ENCODE data around the gene SCFD2.

The SCFD2 gene

DNA sequence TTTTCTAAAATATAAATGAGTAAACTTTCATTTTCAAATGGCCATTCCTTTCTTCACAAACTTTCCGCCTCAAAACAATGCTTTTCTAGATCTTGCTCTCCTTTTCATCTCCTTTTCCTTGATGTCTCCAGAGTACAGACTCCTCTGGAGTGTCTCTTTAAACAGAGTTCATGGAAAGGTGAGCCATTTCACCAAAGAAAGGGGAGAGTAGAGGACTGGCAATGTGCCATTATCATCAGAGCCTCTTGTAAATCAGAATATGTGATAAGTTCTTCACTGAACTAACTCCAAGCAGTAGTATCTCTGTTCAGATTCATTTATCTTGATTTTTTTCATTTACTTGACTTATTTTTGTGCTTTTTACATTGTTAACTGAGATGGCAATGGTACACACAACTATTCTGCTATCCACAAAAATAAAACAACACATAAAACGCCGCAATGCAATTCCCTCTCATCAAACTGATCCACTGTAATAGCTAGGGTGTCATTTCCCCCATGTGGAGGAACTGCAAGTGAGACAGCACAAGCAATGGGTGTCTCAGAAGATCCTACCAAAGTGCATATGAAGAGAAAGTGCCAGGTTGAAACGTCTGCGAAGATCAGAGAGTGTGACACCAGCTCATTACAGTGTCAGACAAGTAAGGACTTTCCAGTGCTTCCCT lies 378.3 kb downstream of the SCFD2 start:
- no peak for DNase-seq (ENCODE audit: low spot score)

DNA sequence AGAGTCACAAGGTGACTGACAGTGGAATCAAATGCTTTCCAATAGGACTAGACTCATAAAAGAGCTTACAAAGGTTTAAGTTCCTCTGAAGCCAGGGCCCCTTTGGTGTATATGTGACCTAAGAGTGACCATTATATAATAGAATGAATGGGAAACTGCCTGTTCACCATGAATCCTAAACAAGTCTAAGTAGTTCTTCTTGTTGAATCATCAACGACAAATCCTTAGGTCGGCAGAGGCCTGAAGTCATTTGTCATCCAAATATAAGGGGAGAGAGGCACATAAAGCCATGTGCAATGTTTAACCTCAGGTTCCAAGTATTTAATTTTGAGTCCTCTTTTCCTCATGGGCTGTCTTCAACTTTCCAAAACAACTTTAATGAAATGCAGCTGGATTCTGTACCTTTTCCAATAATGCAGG lies 381.4 kb downstream of the SCFD2 start:
- DNase-seq (ENCODE audit: low spot score): no peak

DNA sequence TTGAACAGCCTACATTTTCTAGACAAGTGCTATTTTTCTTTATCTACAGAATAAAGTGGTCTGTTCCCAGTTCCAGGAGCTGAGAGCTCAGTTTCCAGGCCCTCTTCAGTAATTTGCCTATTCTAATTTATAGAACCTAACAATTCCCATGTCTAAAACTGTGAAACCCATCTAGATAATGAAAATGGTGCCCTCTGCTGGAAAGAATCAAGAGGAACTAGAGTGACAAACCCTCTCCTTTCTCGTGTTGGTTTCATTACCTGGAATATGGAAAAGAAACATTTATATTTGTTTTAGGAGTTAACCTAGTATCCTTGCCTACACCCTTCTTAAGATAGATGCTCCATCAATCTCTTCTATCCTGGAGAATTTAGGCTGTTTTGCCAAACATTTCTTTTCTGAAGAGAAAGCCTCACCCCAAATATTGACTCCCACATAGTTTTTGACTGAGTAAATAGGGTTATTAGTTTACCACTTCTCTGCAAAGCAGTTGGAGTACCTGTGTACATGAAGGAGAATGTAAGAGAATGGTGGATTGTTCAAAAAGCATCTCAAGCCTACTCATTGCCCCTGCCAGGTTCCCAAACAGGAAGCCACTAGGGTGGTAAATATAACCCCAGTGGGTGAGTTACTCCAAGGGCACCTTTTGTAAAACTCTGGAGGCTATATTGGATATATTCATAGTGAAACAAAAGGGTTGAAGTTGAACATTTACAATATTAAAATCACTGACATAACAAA lies 382.1 kb downstream of the SCFD2 start:
- DNase-seq (ENCODE audit: low spot score): peak; percentile 52

DNA sequence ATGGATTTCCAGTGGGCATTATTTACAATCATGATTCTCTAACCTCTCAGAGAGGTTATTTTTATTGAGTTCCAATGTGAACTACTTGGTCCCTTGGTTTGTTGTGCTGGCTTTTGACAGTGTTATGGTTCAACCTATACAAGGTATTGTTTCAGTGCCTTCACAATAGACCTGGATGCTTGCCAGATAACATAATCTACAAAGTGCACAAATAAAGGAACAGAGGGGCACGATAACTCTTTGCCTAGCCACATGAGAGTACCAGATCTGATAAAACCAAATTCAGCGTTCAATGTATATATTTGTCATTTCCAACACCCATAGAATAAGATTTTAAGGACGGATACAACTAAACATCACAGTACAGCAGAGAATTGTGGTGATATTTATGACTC lies 382.9 kb downstream of the SCFD2 start:
- no peak for DNase-seq (ENCODE audit: low spot score)

- DNase-seq (ENCODE audit: low spot score): no peak
These were observed 383.5 kb downstream of the SCFD2 start for GRCh38 chr4:52982255-52982945.

DNA sequence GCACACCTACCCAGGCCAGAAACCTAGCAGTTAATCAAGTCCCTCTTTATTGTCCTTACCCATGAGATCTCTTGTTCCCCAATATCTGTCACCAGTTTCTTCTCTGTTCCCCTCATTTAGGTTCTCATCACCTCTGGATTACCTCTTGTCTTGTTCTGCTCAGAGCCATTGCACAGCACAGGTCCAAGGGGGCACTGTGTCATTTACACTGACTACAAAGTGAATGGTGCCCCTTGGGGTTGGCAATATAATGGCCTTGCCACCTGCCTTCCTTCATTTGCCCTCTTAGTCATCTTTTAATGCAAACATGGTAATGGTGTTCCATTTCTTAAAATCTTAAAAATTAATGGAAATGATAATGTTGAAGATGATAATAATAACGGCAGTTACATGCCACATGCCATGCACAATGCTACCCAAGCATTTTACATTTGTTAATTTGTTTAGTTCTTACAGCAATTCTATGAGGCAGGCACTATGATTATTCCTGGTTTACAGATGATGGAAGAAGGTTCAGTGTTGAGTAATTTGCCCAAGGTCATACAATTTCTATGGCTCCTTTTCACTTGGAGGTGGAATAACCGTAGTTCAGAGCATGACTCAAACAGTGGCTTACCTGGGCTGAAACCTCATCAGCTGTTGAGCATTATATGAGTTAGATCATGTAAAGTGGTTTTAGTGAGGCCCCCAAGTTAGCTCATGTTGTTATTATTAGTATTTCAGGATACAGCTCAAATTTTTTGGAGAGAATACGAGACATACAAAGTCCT lies 385.9 kb downstream of the SCFD2 start:
- no peak for DNase-seq (ENCODE audit: low spot score)

DNA sequence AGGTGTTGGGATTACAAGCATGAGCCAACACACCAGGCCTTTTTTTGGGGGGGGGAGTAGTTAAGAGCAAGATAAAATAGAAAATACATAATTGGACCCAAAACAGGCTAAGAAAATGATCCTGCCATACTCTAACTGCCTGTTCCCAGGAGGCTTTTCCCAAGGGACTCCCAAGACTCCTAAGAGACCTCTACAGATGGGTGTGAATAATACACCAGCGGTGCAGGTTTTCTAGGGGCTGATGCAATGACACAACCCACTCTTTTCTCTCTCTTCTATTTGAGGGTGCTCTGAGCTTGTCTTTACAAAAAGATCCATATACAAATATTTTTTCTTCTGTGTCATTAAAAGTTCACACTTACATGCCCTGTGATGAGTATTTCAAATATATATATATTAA lies 386.8 kb downstream of the SCFD2 start:
- no peak for DNase-seq (ENCODE audit: low spot score)

DNA sequence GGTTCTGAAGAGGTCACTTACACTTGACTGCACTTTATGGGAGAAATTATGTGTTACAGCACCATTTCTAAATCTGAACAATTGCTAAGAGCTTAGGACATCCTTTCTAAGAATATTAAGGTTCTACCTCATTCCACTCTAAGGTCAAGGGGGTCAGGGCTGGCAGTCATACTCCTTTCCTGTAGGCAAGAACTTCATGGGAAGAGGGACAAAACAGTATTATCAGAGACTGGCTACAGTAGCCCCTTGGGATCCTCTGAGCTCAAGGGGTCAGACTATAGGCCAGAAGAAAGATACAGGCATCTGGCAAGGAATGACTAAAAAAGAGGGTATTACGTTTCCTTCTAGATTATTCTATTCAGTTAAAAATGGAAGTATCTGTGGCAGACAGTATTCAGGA lies 388.6 kb downstream of the SCFD2 start:
- no peak for DNase-seq (ENCODE audit: low spot score)

DNA sequence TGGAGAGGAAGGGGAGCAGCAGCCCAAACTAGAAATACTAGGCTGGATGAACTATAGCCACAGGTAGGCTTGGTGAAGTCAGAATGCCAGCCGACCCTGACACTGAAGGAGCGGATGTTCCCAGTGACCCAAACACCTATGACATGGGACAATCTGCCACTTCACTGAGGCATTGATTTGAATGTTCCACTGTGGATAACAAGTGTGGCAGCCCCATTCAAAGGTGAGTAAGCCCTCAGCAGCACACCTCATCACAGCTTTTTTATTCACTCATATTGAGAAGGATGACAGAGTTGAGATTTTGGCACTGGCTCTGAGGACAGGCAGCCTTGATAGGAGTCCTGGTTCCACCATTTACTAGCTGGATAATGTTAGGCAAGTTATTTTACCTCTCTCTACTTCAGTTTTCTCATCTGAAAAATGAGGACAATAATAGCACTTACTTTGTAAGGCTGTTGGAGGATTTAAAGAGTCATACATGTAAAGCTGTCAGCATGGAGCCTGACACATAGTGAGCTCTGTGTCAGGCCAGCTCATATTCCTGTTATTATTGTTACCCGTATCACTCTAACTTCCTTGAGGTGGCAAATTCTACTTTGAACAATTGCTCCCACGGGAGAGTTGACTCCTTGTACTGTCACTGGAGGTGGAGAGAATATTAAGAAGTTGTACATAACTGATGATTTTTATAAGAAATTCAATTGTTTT lies 389.2 kb downstream of the SCFD2 start:
- DNase-seq (ENCODE audit: low spot score): no peak

DNA sequence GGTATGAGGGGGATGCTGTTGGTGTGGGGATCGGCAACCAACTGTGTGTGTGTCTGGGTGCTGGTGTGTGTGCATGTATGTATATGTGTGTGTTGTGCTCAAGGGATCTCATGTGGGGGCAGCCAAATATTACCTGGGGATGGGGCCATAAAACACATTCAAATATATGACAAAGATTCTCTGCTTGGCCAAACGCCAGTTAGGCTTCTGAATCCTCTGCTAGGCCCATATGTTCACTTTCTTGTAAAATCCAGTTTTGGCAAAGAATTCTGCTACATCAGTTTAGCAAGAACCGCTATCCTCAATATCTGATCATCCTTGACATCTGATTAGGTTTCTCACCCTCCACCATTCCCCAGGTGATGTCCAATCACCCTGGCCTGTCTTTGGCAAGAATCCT lies 397.2 kb downstream of the SCFD2 start:
- DNase-seq (ENCODE audit: low spot score): no peak

DNA sequence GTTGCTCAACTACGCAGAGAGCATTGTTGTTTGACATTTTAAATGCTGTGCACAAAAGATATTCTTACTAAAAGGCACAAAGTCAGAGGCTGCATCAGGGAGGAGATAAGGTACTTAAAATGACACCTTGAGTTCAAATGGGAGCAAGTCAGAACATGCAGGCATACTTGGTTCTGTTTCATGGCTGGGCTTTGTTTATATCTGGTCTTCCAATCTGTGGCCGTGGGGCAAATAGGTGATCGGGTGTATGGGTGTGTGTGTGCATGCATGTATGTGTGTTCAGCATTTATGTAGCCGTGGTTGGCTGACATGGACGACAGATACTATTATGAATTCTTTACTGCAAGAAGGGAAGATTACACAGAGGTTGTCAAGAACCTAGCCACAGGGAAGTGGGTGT lies 397.6 kb downstream of the SCFD2 start:
- no peak for DNase-seq (ENCODE audit: low spot score)

DNA sequence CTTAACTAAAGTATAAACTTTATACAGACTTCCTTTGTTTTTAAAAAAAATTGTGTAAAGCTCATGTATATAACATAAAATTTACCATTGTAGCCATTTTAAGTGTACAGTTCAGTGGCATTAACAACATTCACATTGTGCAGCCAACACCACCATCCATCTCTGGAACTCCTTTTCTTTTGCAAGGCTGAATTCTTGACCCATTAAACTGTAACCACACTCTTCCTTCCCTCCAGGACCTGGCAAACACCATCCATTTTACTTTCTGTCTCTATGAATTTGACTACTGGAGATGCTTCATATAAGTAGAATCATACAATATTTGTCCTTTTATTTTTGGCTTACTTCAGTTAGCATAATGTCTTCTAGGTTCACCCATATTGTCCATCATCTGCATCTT lies 399.1 kb downstream of the SCFD2 start:
- no peak for DNase-seq (ENCODE audit: low spot score)

DNA sequence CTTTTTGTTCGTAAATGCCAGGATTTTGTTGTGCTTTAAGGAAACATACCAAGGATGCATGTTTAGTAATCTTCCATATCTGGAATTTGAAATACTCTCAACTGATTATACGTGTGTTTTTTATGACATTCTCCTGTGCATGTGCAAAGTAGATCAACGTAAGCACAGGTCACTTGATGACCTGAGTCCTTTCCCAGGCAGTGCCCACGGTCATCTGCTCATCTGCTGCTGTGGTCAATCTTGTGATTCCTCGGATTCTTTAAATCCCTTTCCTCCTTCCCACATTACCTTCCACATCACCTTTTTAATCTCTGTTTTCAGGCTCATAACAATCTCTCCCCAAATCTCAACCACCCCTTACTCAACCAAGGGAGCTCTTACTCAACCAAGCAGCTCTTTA lies 399.7 kb downstream of the SCFD2 start:
- DNase-seq (ENCODE audit: low spot score): no peak

- DNase-seq (ENCODE audit: low spot score): no peak
These were observed 401.2 kb downstream of the SCFD2 start for GRCh38 chr4:52964561-52965101.

DNA sequence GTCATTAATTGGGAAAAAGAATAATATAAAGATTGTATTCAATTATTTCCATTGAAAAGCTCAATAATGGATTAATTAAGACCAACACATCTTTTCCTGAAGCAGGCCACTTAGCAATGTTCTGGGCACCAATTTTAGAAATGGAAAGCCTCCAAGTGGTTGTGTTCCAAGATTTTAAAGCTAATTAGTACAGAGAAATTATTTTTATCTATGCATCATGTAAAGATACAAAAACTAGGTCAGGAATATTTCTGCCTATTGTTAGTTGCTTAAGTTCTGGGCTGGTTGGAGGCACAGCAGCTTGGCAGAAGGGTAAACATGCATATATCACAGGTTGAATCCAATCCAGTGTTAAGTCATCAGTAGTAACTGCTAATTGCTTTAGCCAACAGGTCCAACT lies 401.9 kb downstream of the SCFD2 start:
- no peak for DNase-seq (ENCODE audit: low spot score)

- DNase-seq (ENCODE audit: low spot score): no peak
These were observed 403.1 kb downstream of the SCFD2 start for GRCh38 chr4:52962721-52963120.

- DNase-seq (ENCODE audit: low spot score): no peak
These were observed 404.0 kb downstream of the SCFD2 start for GRCh38 chr4:52961666-52962412.

DNA sequence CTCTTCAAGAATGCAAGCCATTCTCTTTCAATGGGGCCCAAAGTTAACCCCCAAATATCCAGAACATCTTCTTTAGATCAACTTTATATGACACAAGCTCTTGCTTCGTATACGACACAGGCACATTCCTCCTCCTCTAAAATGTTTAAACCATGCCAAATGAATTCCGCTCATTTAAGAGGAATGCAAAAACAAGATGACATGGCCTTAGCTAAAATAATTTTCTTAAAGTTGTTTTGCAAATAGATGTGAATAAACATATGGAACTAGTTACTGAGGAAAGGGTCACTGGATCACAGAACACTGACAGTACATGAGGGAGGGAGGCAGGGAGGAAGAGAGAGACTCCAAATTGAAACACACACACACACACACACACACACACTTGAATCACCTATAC lies 406.3 kb downstream of the SCFD2 start:
- DNase-seq (ENCODE audit: low spot score): no peak

DNA sequence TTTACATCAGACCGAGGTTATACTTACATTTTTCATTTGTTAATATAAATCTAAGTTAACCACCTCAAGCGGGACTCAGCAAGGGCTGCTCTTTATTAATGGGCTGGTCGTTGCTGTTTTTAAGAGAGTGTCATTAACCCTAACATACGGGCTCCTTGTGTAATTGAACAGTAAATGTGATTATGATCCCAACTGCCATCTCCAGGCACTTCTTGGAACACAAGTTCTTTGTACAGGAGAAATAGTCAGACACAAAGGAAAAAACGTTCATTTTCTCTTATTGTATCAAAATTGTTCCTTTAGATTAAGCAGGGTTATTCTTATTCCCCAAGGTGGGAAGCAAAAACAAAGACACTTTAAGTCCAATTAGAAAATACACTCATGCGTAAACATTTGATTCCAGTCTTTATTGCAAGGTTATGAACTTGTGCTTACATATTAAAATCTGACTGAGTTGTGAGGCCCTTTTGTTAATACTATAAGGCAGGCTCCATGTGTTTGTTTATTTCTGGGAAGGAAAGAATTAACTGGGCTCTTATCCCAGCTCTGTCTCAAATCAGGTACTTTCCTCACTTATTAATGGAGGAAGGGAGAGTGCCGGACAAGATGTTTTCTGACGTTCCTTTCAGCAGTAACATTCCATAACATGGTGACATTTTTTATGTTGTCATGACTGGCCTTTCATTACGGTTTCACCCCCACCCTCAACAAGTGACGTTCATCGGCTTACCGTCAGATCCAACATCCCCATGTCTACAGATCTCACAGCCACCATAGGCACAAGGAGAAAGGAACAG lies 407.8 kb downstream of the SCFD2 start:
- no peak for DNase-seq (ENCODE audit: low spot score)

DNA sequence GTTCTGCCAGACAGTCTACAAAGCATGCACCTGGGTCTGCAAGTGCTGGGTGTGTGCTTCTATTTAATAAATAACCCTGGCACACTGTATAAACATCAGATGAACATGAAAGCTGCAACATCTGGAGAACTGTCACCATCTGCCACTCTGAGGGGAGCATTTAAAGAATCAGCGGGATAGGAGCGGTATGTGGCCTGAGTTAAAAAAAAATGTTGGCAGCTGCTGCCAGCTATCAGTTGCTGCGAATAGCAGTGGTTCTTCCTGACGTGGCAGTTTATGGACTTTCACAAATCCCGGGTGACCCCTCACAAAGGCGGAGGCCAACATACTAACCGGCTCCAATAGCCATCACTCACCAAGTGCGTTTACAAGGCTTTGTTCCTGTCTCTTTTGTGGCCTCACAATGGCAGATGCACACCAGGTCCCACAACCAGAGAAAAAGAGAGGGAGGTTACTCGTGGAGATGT lies 408.6 kb downstream of the SCFD2 start:
- DNase-seq (ENCODE audit: low spot score): no peak

Measured in CD4-positive, alpha-beta T cell treated with Interleukin-15 for 4 hours (primary cell).